ENCODE measurements around the gene FAM234A.

DNA sequence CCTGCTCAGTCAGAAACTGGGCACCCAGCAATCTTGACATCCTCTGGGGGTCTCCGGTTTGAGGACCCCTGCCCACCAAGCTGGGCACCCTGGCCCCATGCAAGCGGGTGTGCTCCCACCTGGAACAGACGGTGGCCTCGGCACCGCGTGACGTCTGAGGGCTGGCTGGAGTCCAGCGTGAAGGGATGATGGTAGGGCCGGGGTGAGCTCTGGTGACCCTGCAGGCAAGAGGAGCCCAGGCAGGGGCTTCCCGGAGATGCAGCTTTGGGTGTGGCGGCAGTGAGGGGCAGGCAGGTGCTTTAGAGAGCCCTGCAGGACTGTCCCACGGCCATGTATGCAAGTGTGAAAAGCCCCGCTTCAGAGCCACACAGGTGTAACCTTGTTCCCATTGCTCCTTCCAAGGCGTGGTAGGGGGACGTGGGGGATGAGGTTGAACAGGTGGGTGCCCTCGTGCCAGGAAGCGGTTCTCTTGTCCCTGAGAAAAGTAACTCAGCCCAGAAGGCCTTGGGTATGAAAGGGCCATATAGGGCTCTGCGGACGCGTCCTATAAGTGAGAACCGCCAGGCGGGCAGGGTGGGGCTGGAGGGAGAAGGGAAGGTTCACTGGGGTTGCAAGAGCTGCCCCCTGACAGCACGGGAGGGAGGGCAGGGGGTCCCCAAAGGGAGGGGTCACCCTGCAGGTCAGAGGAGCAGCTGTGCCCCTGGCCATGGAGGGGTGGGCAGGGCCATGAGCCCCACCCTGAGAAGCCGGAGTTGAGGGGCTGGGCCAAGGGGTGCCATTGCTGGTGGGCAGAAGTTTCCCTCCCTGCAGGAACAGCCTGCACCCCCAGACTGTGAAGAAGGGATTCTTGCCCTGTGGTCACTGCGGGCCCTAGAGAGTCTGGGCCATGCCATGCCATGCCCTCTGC, 31.9 kb downstream of the FAM234A start:
- TF ChIP-seq CTCF (conservative IDR thresholded peaks at IDR 0.05 in 1 of 2, IDR thresholded peaks at IDR 0.05 in 1 of 2; ENCODE audit: low read depth in 1 of 2, low read length in 2 of 2) (no peak), EZH2 (IDR thresholded peaks at IDR 0.05; ENCODE audit: low read length, missing control alignments) (no peak)
